ENCODE measurements around the gene PPOX.

GRCh38 chr1:161198194-161198896, 32.1 kb downstream of the PPOX start:
- no peak for TF ChIP-seq TEAD4 (IDR thresholded peaks at IDR 0.05; ENCODE audit: borderline replicate concordance, insufficient read depth)
- TF ChIP-seq RFX5 (IDR thresholded peaks at IDR 0.05; ENCODE audit: low read length) = no peak
- 0 out of 2 replicates have a peak, but pooled peaks have one; percentile 16 for TF ChIP-seq CTCF (IDR thresholded peaks at IDR 0.05)
- no peak for TF ChIP-seq EZH2phosphoT487 (IDR thresholded peaks at IDR 0.05; ENCODE audit: borderline replicate concordance, low read depth)
- no peak; the same call in 1 of the 2 replicates for TF ChIP-seq POLR2AphosphoS5 (IDR thresholded peaks at IDR 0.05; ENCODE audit: low read depth, low read length)
- no peak for TF ChIP-seq YY1 (IDR thresholded peaks at IDR 0.05; ENCODE audit: low read depth)
- no peak for TF ChIP-seq FOXM1 (IDR thresholded peaks at IDR 0.05; ENCODE audit: low read depth)
- TF ChIP-seq TAF1 (IDR thresholded peaks at IDR 0.05; ENCODE audit: borderline replicate concordance, low read depth, low read length) = no peak
- TF ChIP-seq ZBTB33 (IDR thresholded peaks at IDR 0.05; ENCODE audit: borderline replicate concordance, low read depth) = no peak
- no peak for TF ChIP-seq SIN3A (IDR thresholded peaks at IDR 0.05; ENCODE audit: borderline replicate concordance, low read depth, low read length)
- no peak for TF ChIP-seq REST (IDR thresholded peaks at IDR 0.05; ENCODE audit: low read depth, low read length)
- no peak for TF ChIP-seq EP300 (IDR thresholded peaks at IDR 0.05; ENCODE audit: borderline replicate concordance in 1 of 2, low read depth in 1 of 2, low read length in 1 of 2)
- no peak for TF ChIP-seq JUND (IDR thresholded peaks at IDR 0.05)
